ENCODE measurements around the gene RPS29. TPM values are rescaled to one million over a fixed set of nuclear protein-coding genes. Genes with fewer than 3 reads are reported as not detected.

The RPS29 gene
- total and polyA plus RNA-seq, 9 of the 15 experiments (the other 6 are each of a cell fraction or from before 2014, with no cell fraction given): 1,545 to 5,012 (median 2,448) TPM

- TF ChIP-seq MLX (CRISPR knock-in tag; conservative IDR thresholded peaks at IDR 0.05): no peak
- no peak for TF ChIP-seq ZNF436 (CRISPR knock-in tag; IDR thresholded peaks at IDR 0.05)
- peak; percentile 79 for TF ChIP-seq MGA (IDR thresholded peaks at IDR 0.05)
- no peak for TF ChIP-seq HNRNPL (IDR thresholded peaks at IDR 0.05; ENCODE audit: low read depth, low read length)
- TF ChIP-seq ZNF511 (CRISPR knock-in tag; IDR thresholded peaks at IDR 0.05): no peak; the same call in 1 of the 2 replicates
- no peak for TF ChIP-seq FOSL1 (tag; conservative IDR thresholded peaks at IDR 0.05)
- no peak for TF ChIP-seq ZNF57 (CRISPR knock-in tag; IDR thresholded peaks at IDR 0.05)
- TF ChIP-seq NCOA2 (IDR thresholded peaks at IDR 0.05; ENCODE audit: partially characterized antibody in 2 of 2): peak in 1 of 2 experiments; percentile 96
- peak; percentile 91; the same call in 1 of the 2 replicates for TF ChIP-seq NFRKB (IDR thresholded peaks at IDR 0.05; ENCODE audit: low read depth)
- TF ChIP-seq TGIF2 (CRISPR knock-in tag; IDR thresholded peaks at IDR 0.05): no peak
- no peak for TF ChIP-seq ZBTB9 (CRISPR knock-in tag; IDR thresholded peaks at IDR 0.05)
- no peak for TF ChIP-seq NR4A1 (CRISPR knock-in tag; IDR thresholded peaks at IDR 0.05)
- TF ChIP-seq NR4A1 (tag; IDR thresholded peaks at IDR 0.05): no peak
Measured at GRCh38 chr14:49598485-49599300, 12.5 kb upstream of the RPS29 start, which contains the start of gene LRR1 (continued).
